Activated T-cell treated with anti-CD3 and anti-CD28 coated beads, Interleukin-2, amount 50 U/mL, for 4 hours (primary cell): ENCODE data around the gene OVOL2. TPM values are rescaled to one million over a fixed set of nuclear protein-coding genes. Genes with fewer than 3 reads are reported as not detected.
A peak's percentile ranks its signal among the peaks of the same experiment; 100 is the strongest.
"Not testable (repeated sequence)": the region's sequence is repeated elsewhere in the genome, so short reads cannot be mapped to it uniquely, and the experiment has no call there.

Experiments used
- ATAC-seq, 2 donors: fragments of 200-7000 bp; cut with Tn5 transposase; one replicate each; pipeline ENCODE4 v1.10.0; 2021
- DNase-seq: peaks from one replicate; pipeline ENCODE4 v3.0.0-alpha.2; 2020
- H3K27me3 Mint-ChIP-seq: one replicate; pipeline ENCODE4 v1.8.0; 2021; ENCODE audit warnings: low read depth, mixed read lengths
- H3K36me3 Mint-ChIP-seq: one replicate; pipeline ENCODE4 v1.8.0; 2022; ENCODE audit warnings: mixed read lengths; ENCODE audit not compliant: insufficient read depth
- H3K4me1 Mint-ChIP-seq: one replicate; pipeline ENCODE4 v1.8.0; 2021; ENCODE audit warnings: low read depth, mixed read lengths
- H3K4me3 Mint-ChIP-seq: one replicate; pipeline ENCODE4 v1.8.0; 2021; ENCODE audit warnings: mild to moderate bottlenecking, moderate library complexity, mixed read lengths
- H3K9me3 Mint-ChIP-seq: one replicate; pipeline ENCODE4 v1.8.0; 2021; ENCODE audit warnings: mixed read lengths
- total RNA-seq, 3 donors: library from RNA; stranded (reverse); gene quantifications; one replicate each; pipeline ENCODE4 v1.2.1, GENCODE V29; 2021

Gene OVOL2
- not detected for total RNA-seq

DNA sequence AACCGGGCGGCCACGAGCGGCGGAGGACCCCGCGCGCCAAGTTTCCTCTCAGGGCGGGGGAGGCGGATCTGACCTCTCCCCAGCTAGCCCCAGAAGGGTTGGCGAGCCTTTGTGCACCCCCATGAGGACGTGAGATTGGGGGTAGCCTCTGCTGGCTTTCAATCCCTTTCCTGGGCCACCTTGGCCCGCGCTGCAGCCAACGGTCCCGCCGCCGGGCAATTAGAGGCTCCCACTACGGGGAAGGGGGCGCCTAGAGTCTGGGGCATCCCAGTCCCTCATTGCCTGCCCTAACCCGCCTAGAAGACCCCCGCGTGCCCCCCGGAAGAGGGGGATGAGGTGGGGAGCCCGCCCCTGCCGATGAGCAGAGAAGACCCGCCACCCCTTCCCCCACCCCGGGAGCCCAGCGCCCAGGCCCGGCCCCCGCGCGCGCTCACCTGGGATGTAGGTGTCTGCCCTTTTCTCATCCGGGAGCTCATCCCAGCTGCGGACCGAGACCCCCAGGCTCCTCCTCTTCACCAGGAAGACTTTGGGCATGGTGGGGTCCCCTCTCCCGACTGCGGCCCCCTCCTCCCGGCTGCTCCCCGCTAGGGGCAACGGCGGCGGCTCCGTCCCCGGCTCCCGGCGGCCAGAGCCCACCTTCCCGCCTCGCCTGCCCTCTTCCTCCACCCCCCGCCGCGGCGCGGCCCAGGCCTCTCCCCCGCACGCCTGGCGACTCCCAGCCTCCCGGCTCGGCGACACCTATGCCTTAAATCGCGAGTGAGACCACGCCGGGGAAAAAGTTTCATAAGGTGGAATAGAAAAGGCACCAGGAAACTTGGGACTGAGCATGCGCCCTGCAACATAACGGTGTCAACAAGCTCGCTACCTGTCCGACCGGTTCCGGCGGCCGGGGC lies at the start of gene OVOL2:
Gene OVOL2, minus strand, starts transcription at position 816 of the 893 bp plus-strand sequence. Its CDS starts 282 bp downstream, at position 534.
- peaks cover 73% of the 10 kb centered on the region for H3K27me3 Mint-ChIP-seq
- DNase-seq (no peak), ATAC-seq (peak in 1 of 2 donors; percentile 32)
- H3K36me3 Mint-ChIP-seq, result no peaks in the 10 kb centered on the region
- H3K4me1 Mint-ChIP-seq, result peaks cover 10% of the 10 kb centered on the region
- H3K4me3 Mint-ChIP-seq, result peak within 1 kb of the TSS; percentile 55
- no peaks in the 10 kb centered on the region for H3K9me3 Mint-ChIP-seq

DNA sequence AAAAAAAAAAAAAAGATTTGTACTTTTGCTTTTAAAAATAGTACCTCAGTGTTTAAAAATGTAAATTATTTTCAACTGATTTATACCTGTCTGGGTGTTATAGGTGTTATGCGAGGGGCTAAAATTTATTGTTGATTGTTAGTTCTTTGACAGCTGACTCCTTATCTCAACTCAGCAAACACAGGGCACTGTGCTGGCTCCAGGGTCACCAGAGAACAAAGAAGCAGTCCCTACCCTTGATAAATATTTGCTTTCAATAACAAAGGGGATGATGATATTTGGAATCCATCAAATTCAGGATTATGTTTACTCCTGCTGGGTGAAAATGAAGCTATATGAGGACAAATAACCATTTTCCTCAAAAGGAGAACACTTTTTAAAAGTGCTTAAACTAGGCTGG lies 45.8 kb upstream of the OVOL2 start:
- ATAC-seq (no peak), DNase-seq (no peak)
- H3K4me1 Mint-ChIP-seq, result no peaks in the 10 kb centered on the region
- peaks cover 11% of the 10 kb centered on the region for H3K27me3 Mint-ChIP-seq
- H3K9me3 Mint-ChIP-seq, result peaks cover 7% of the 10 kb centered on the region
- no peak overlapping the region for H3K4me3 Mint-ChIP-seq
- H3K36me3 Mint-ChIP-seq, result no peaks in the 10 kb centered on the region

DNA sequence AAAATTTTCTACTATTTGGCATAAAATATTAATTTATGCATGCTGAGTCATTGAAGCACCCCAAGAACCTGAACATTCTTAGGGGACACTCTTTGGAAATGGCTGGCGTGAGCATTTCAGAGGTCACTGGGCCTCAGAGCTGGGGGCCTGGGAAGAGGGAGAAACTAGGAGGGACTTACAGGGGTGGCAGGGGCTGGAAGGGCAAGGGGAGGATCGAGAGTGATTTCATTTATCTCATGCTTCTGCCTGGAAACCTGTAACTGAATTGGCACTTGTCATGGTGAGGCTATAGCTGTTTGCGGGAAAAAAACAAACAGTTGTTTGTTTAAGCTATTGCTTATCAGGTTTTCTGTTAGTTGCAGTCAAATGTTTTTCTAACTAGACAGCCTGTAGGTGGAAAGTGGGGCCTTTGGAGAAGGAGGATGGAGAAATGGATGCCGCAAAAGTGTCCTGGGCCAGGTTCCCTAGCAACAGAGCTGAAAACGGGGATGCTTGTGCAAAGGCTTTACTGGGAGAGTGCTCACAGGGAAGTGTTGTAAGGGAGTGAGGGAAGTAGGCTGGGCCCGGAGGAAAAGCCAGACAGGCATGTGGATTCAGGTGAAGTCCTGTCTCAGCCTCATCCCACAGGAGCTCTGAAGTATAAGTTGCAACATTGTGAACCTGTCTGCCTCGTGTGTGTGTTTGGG lies 43.6 kb upstream of the OVOL2 start:
- Mint-ChIP-seq H3K4me3 (no peak overlapping the region), H3K4me1 (no peaks in the 10 kb centered on the region), H3K27me3 (peaks cover 11% of the 10 kb centered on the region), H3K36me3 (no peaks in the 10 kb centered on the region), H3K9me3 (no peaks in the 10 kb centered on the region)
- ATAC-seq, result no peak
- no peak for DNase-seq

DNA sequence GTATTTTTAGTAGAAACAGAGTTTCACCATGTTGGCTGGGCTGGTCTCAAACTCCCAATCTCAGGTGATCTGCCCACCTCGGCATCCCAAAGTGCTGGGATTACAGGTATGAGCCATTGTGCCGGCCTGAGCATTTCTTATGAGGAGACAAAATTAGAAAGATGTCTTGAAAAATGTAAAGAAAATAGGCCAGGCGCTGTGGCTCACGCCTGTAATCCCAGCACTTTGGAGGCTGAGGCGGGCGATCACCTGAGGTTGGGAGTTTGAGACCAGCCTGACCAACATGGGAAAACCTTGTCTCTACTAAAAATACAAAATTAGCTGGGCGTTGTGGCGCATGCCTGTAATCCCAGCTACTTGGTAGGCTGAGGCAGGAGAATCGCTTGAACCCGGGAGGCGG lies 42.9 kb upstream of the OVOL2 start:
- H3K4me3 Mint-ChIP-seq, DNase-seq, H3K36me3 Mint-ChIP-seq, ATAC-seq, H3K4me1 Mint-ChIP-seq, H3K9me3 Mint-ChIP-seq: not testable (repeated sequence)
- peaks cover 11% of the 10 kb centered on the region for H3K27me3 Mint-ChIP-seq

DNA sequence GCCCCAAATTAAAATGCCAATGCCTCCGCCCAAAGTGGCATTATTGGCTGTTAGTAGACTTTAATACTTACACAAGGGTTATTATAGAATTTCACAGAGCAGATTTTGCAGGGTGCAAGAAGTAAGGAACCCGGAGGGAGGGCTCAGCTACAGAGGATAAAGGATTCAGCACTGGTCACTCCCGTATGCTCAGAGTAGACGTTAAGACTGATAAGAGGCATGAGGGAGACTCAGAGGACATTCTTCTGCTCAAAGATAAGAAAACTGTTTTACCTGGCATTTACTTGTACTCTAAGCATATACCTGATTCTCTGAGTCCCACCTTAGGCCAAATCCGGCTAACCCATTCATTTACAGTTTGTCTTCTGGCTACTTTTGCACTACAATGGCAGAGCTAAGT lies 36.5 kb upstream of the OVOL2 start:
- Mint-ChIP-seq H3K9me3 (no peaks in the 10 kb centered on the region), H3K27me3 (peaks cover 16% of the 10 kb centered on the region), H3K4me3 (no peak overlapping the region), H3K4me1 (no peaks in the 10 kb centered on the region), H3K36me3 (no peaks in the 10 kb centered on the region)
- ATAC-seq, result no peak
- no peak for DNase-seq

DNA sequence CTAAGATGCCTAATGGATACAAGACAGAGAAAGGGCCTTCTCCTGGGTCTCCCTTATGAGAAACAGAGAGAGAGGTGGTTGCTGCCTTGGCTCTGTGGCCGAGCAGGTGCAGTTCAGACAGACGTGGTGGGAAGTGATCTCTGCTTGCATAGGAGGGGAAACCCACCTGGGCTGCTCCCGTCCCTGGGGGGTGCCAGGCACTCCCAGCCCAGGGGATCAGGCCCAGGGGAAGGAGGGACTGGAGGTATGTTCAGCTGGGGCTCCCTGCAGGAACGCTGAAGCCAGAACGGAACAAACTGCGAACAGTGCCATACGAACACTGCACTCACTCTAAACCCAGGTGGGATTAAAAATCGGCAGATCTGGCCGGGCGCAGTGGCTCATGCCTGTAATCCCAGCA lies 35.7 kb upstream of the OVOL2 start:
- DNase-seq, result no peak
- Mint-ChIP-seq H3K27me3 (peaks cover 16% of the 10 kb centered on the region), H3K9me3 (no peaks in the 10 kb centered on the region), H3K4me3 (no peak overlapping the region), H3K4me1 (no peaks in the 10 kb centered on the region), H3K36me3 (no peaks in the 10 kb centered on the region)
- ATAC-seq, result no peak

DNA sequence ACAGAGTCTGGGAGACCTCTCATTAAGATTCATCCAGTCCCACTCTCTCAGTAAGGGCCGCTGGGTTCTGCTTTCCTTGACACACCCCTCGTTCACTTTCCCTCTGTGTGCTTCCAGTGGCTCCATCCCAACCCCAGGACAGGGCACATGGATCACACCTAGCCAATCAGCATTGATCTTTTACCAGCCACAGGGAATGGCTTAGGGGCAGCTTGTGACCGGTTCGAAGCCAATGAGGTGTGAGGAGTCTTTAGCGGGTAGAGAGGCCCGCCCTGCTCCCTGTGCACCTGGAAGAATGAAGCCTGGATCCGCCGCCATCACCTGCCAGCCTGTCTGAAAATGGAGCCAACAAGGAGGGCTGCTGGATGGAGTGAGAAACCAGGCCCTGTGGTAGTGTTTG lies 35.2 kb upstream of the OVOL2 start:
- DNase-seq (no peak), ATAC-seq (no peak)
- Mint-ChIP-seq H3K36me3 (no peaks in the 10 kb centered on the region), H3K27me3 (peaks cover 16% of the 10 kb centered on the region), H3K4me3 (no peak overlapping the region), H3K9me3 (no peaks in the 10 kb centered on the region), H3K4me1 (no peaks in the 10 kb centered on the region)

DNA sequence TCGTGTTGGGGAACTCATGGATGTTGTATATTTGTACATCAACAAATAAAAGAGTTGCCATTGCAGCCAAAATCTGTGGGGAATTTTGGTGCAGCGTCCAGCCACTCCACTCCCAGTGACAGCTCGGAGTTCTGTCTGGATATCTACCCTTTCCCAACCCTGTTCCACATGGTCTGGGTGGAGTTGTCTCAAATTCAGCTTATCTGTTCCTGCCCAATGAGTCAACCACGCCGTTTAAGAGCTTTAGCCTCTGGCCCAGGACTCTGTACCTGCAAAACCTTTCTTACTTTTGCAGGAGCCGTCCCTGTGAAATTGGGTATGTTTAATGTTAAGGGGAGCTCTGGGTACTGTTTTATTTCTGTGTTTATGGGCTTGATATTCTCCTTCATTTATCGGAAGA lies 33.9 kb upstream of the OVOL2 start:
- Mint-ChIP-seq H3K4me1 (no peaks in the 10 kb centered on the region), H3K9me3 (no peaks in the 10 kb centered on the region), H3K4me3 (no peak overlapping the region), H3K27me3 (peaks cover 16% of the 10 kb centered on the region), H3K36me3 (no peaks in the 10 kb centered on the region)
- DNase-seq (no peak), ATAC-seq (no peak)

DNA sequence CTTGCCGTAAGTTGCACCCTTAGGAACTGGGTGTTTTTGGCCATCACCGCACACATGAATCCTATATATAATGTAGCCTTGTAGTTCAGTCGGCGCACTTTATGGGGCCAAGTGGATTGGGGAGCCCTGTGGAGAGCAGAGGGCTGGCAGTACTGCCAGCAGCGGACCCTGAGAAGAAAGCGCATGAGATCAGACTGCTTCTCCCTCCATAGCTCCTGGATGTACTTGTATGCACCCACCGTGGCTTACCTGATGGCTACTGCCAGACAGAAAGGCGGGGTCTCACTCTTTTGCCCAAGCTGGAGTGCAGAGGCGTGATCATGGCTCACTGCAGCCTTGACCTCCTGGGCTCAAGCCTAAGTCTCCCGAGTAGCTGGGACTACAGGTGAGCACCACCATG lies 32.8 kb upstream of the OVOL2 start:
- no peaks in the 10 kb centered on the region for H3K9me3 Mint-ChIP-seq
- H3K27me3 Mint-ChIP-seq, result peaks cover 16% of the 10 kb centered on the region
- no peaks in the 10 kb centered on the region for H3K36me3 Mint-ChIP-seq
- no peaks in the 10 kb centered on the region for H3K4me1 Mint-ChIP-seq
- DNase-seq (no peak), ATAC-seq (no peak)
- H3K4me3 Mint-ChIP-seq, result no peak overlapping the region

DNA sequence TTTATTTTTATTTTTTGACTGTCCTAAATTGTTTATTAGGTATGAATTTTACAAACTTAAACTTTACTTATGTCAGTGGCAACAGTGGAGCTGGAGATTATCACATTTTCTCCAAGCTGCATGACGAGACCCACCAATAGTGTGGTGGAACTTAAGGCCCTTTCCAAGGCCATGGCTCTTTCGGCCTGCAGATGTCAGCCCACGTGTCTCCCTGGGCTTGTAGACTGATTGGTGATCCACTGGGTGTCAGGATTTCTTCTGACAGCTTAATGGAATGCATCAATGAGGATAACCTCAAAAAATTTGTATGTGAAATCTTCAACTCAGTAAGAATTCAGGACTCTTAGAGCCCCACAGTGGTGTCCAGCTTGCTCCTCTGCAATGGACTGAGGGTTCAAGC lies 32.3 kb upstream of the OVOL2 start:
- Mint-ChIP-seq H3K36me3 (no peaks in the 10 kb centered on the region), H3K4me1 (no peaks in the 10 kb centered on the region), H3K27me3 (peaks cover 16% of the 10 kb centered on the region), H3K4me3 (no peak overlapping the region), H3K9me3 (no peaks in the 10 kb centered on the region)
- DNase-seq, result no peak
- ATAC-seq, result no peak

DNA sequence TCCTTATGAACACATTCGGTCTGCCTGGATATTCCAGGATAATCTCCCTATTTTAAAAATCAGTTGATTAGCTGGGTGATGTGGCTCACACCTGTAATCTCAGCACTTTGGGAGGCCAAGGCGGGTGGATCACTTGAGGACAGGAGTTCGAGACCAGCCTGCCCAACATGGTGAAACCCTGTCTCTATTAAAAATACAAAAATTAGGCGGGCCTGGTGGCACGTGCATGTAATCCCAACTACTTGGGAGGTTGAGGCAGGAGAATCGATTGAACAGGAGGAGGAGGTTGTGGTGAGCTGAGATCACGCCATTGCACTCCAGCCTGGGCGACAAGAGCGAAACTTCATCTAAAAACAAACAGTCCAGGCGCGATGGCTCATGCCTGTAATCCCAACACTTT lies 31.1 kb upstream of the OVOL2 start:
- not testable (repeated sequence) for H3K4me1 Mint-ChIP-seq, ATAC-seq, DNase-seq, H3K36me3 Mint-ChIP-seq, H3K4me3 Mint-ChIP-seq, H3K9me3 Mint-ChIP-seq
- peaks cover 13% of the 10 kb centered on the region for H3K27me3 Mint-ChIP-seq

DNA sequence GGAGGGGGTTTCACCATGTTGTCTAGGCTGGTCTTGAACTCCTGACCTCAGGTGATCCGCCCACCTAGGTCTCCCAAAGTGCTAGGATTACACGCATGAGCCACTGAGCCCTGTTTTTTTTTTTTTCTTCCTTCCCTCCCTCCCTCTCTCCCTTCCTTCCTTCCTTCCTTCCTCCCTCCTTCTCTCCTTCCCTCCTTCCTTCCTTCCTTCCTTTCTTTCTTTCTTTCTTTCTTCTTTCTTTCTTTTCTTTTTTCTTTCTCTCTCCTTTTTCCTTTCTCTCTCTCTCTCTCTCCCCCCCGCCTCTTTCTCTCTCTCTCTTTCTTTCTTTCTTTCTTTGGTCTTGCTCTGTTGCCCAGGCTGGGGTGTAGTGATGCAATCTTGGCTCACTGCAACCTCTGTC lies 30.6 kb upstream of the OVOL2 start:
- DNase-seq, H3K4me1 Mint-ChIP-seq, H3K4me3 Mint-ChIP-seq, H3K36me3 Mint-ChIP-seq, H3K9me3 Mint-ChIP-seq, ATAC-seq: not testable (repeated sequence)
- H3K27me3 Mint-ChIP-seq, result peaks cover 13% of the 10 kb centered on the region

DNA sequence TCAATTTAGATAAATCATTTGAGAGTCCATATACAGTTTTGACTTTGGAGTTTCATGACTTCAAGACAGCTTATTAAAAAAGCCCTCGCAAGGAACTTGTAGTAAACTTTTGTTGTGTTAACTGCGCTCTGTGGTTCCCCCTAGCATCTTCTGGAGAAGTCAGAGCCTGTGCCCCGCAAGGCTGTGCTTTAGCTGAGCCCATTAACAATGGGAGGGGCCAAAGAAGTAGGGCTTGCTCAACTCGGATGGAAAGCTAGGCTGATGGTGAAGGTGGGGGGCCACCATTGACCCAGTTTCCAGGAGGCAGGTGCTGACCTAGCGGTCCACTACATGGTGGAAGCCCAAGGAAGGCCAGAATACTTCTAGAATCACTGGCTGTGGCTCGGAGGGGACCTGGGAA lies 29.3 kb upstream of the OVOL2 start:
- no peak for DNase-seq
- Mint-ChIP-seq H3K4me3 (no peak overlapping the region), H3K36me3 (no peaks in the 10 kb centered on the region), H3K27me3 (peaks cover 6% of the 10 kb centered on the region), H3K4me1 (no peaks in the 10 kb centered on the region), H3K9me3 (no peaks in the 10 kb centered on the region)
- ATAC-seq, result no peak

DNA sequence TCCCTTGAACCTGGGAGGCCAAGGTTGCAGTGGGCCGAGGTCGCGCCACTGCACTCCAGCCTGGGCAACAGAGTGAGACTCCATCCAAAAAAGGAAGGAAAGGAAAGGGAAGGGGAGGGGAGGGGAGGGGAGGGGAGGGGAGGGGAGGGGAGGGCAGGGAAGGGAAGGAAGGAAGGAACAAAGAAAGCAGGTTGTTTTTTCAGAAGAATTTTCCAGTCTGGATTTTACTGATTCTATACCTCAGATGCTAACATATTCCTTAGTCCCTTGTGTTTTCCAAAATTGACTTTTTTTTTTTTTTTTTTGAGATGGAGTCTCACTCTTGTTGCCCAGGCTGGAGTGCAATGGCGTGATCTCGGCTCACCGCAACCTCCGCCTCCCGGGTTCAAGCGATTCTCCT lies 23.1 kb upstream of the OVOL2 start:
- not testable (repeated sequence) for H3K9me3 Mint-ChIP-seq, H3K4me1 Mint-ChIP-seq, H3K36me3 Mint-ChIP-seq

DNA sequence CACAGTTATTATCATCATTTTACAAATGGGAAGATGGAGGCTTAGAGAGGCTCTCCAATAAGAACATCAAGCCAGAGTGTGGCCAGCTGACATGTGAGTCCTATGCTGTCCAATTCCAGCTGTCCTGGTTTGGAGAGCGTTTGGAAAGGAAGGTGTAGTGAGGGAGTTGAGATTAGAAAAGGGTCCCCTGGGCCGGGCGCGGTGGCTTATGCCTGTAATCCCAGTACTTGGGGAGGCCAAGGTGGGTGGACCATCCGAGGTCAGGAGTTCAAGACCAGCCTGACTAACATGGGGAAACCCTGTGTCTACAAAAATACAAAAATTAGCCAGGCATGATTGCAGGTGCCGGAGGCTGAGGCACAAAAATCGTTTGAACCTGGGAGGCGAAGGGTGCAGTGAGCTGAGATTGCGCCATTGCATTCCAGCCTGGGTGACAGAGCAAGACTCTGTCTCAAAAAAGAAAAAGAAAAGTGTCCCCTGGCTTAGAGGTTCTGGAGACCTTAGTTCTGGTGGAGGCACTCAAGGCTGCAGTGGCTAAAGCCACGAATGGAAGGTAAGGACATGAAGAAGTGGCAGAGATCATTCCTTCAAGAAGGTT lies 22.1 kb upstream of the OVOL2 start:
- Mint-ChIP-seq H3K27me3 (peaks cover 5% of the 10 kb centered on the region), H3K36me3 (no peaks in the 10 kb centered on the region), H3K4me3 (no peak overlapping the region), H3K4me1 (no peaks in the 10 kb centered on the region), H3K9me3 (no peaks in the 10 kb centered on the region)
- ATAC-seq (no peak), DNase-seq (no peak)

More for the DNA sequence above, 23.1 kb upstream of the OVOL2 start:
- DNase-seq, ATAC-seq, H3K27me3 Mint-ChIP-seq, H3K4me3 Mint-ChIP-seq: not testable (repeated sequence)
